IMR-90 (cell line): ENCODE measurements around the gene PRSS58. TPM values are rescaled to one million over a fixed set of nuclear protein-coding genes. Genes with fewer than 3 reads are reported as not detected.

Experiments used
- ATAC-seq: fragments of 200-7000 bp; cut with Tn5 transposase; 2 replicates; pipeline ENCODE4 v1.9.1; 2020; ENCODE audit warnings: low read depth, mild to moderate bottlenecking, moderate library complexity
- BruUV-seq: library from RNA; stranded (reverse); fragments of 400-500 nt; replicated peaks from 2 replicates; lab custom pipeline; 2021; lab: Mats Ljungman, UMichigan
- CTCF ChIA-PET: fragments of 300-600 bp; formaldehyde crosslinking; extraction: SDS; loops from one replicate; lab custom pipeline; 2021; ENCODE audit warnings: antibody characterized with exemption; lab: Yijun Ruan, JAX
- POLR2A ChIA-PET: fragments of 300-600 bp; sonication (Branson Sonifier 250); formaldehyde crosslinking; loops from one replicate; lab custom pipeline; 2022; ENCODE audit warnings: antibody characterized with exemption; ENCODE audit not compliant: unreplicated experiment; lab: Charles Lee
- DNase-seq: peaks from one replicate; pipeline ENCODE4 v3.0.0; 2013
- H2AFZ ChIP-seq: replicated peaks from 2 replicates; pipeline ENCODE3; 2013; ENCODE audit warnings: low read length, mild to moderate bottlenecking; ENCODE audit not compliant: poor library complexity
- H2AK5ac ChIP-seq: 2 replicates; pipeline ENCODE4 v1.6.1; 2013; ENCODE audit warnings: low read depth, low read length, inconsistent platforms
- H2AK9ac ChIP-seq: replicated peaks from 2 replicates; pipeline ENCODE3; 2013; ENCODE audit warnings: mild to moderate bottlenecking, low read depth, low read length, moderate library complexity; ENCODE audit not compliant: poor library complexity
- H2BK120ac ChIP-seq: 2 replicates; pipeline ENCODE4 v1.6.1; 2013; ENCODE audit warnings: low read depth, low read length, inconsistent platforms
- H2BK15ac ChIP-seq: 3 replicates; pipeline ENCODE4 v1.6.1; 2013; ENCODE audit warnings: low read depth, low read length, inconsistent platforms
- H2BK20ac ChIP-seq: 2 replicates; pipeline ENCODE4 v1.6.1; 2013; ENCODE audit warnings: low read depth, mild to moderate bottlenecking, inconsistent platforms, low read length, moderate library complexity
- H2BK5ac ChIP-seq: 2 replicates; pipeline ENCODE4 v1.6.1; 2013; ENCODE audit warnings: mild to moderate bottlenecking, low read depth, low read length, inconsistent platforms; ENCODE audit not compliant: poor library complexity, severe bottlenecking
- H3K14ac ChIP-seq: replicated peaks from 2 replicates; pipeline ENCODE4 v1.6.1; 2013; ENCODE audit warnings: low read depth, low read length, inconsistent platforms
- H3K18ac ChIP-seq: 2 replicates; pipeline ENCODE4 v1.6.1; 2013; ENCODE audit warnings: low read depth, low read length, control low read depth
- H3K23ac ChIP-seq: 2 replicates; pipeline ENCODE4 v1.6.1; 2013; ENCODE audit warnings: low read depth, low read length, inconsistent platforms
- H3K27ac ChIP-seq: 2 replicates; pipeline ENCODE4 v1.5.1; 2013; ENCODE audit warnings: mild to moderate bottlenecking, control low read depth, low read length; ENCODE audit not compliant: insufficient read depth
- H3K27me3 ChIP-seq: 2 replicates; pipeline ENCODE4 v1.6.1; 2013; ENCODE audit warnings: low read length; ENCODE audit not compliant: control insufficient read depth, insufficient read depth
- H3K36me3 ChIP-seq: 2 replicates; pipeline ENCODE4 v1.6.1; 2013; ENCODE audit warnings: low read length, mixed read lengths; ENCODE audit not compliant: control insufficient read depth, insufficient read depth
- H3K4ac ChIP-seq: 2 replicates; pipeline ENCODE4 v1.6.1; 2013; ENCODE audit warnings: low read depth, low read length, inconsistent platforms
- H3K4me1 ChIP-seq: 2 replicates; pipeline ENCODE4 v1.6.1; 2013; ENCODE audit warnings: low read length, mixed read lengths; ENCODE audit not compliant: control insufficient read depth, insufficient read depth
- H3K4me2 ChIP-seq: 2 replicates; pipeline ENCODE4 v1.6.1; 2013; ENCODE audit warnings: low read depth, mild to moderate bottlenecking, control low read depth, low read length, moderate library complexity
- H3K4me3 ChIP-seq: 2 replicates; pipeline ENCODE4 v1.5.1; 2013; ENCODE audit warnings: low read depth, mild to moderate bottlenecking, control low read depth, low read length, moderate library complexity; ENCODE audit not compliant: insufficient read depth
- H3K56ac ChIP-seq: 2 replicates; pipeline ENCODE4 v1.6.1; 2013; ENCODE audit warnings: low read length, inconsistent platforms; ENCODE audit not compliant: insufficient read depth; ENCODE audit errors: extremely low read depth
- H3K79me1 ChIP-seq, 2 experiments: 2 replicates each; pipeline ENCODE4 v1.6.1; 2013; ENCODE audit warnings: low read length in 2 of 2, inconsistent platforms in 1 of 2, low read depth in 1 of 2
- H3K9ac ChIP-seq: 2 replicates; pipeline ENCODE4 v1.6.1; 2013; ENCODE audit warnings: low read depth, low read length, control low read depth
- H3K9me1 ChIP-seq: 2 replicates; pipeline ENCODE4 v1.6.1; 2013; ENCODE audit warnings: low read length, inconsistent platforms; ENCODE audit not compliant: insufficient read depth
- H3K9me3 ChIP-seq: 2 replicates; pipeline ENCODE4 v1.6.1; 2013; ENCODE audit warnings: low read length; ENCODE audit not compliant: control insufficient read depth, insufficient read depth
- H4K20me1 ChIP-seq: 2 replicates; pipeline ENCODE4 v1.6.1; 2013; ENCODE audit warnings: low read length, inconsistent platforms; ENCODE audit not compliant: insufficient read depth
- H4K5ac ChIP-seq: 2 replicates; pipeline ENCODE4 v1.6.1; 2013; ENCODE audit warnings: mild to moderate bottlenecking, low read depth, low read length, control low read depth
- H4K8ac ChIP-seq, 2 experiments: 2 replicates each; pipeline ENCODE4 v1.6.1; 2013; ENCODE audit warnings: low read depth in 2 of 2, low read length in 2 of 2, control low read depth in 1 of 2, inconsistent platforms in 1 of 2
- H4K91ac ChIP-seq: 2 replicates; pipeline ENCODE4 v1.6.1; 2013; ENCODE audit warnings: low read depth, low read length, inconsistent platforms; ENCODE audit not compliant: insufficient read depth
- CTCF ChIP-seq: conservative IDR thresholded peaks from 2 replicates; pipeline ENCODE4 v1.5.1; 2012; ENCODE audit warnings: mild to moderate bottlenecking, low read depth, low read length, improper control_type of control experiment
- RAD21 ChIP-seq: IDR thresholded peaks from 2 replicates; pipeline ENCODE4 v1.6.1; 2012; ENCODE audit warnings: low read length, improper control_type of control experiment
- WGBS, 2 experiments: methylation state at CpG; one replicate each; pipeline versions ENCODE4 v1.1.5 to v1.1.7; 2013; ENCODE audit warnings: missing lambda C conversion rate in 2 of 2; ENCODE audit not compliant: insufficient read length in 1 of 2; ENCODE audit errors: extremely low coverage in 2 of 2; 5-methylcytosine and 5-hydroxymethylcytosine counted together
- dilution Hi-C: fragments of 300-500 bp; cut with HindIII; formaldehyde crosslinking; loops from one replicate; pipeline ENCODE4 v1.14.3; 2018; ENCODE audit warnings: low sequenced_read_pairs; ENCODE audit not compliant: unreplicated experiment
- in situ Hi-C: fragments of 300-500 bp; cut with MboI; formaldehyde crosslinking; loops from 3 replicates; pipeline ENCODE4 v1.14.3; 2019; ENCODE audit warnings: low sequenced_read_pairs, inconsistent platforms, mixed read lengths
- intact Hi-C: fragments of 100-400 bp; cut with micrococcal nuclease; formaldehyde crosslinking; loops from 2 replicates; pipeline ENCODE4 v1.10.0; 2022
- polyA plus RNA-seq, 3 experiments: library from polyadenylated mRNA; depleted of rRNA; stranded (reverse); fragments of >200 nt; gene quantifications; 2 replicates each; pipeline ENCODE4 v1.2.3, GENCODE V29; 2012; ENCODE audit warnings: low replicate concordance in 1 of 3
- total RNA-seq: library from RNA; depleted of rRNA; stranded (reverse); fragments of >200 nt; gene quantifications from 2 replicates; pipeline ENCODE4 v1.2.3, GENCODE V29; 2012

The PRSS58 gene
- total and polyA plus RNA-seq, 2 of the 4 experiments (the other 2 are of a cell fraction): not detected

GRCh38 chr7:142301923-142302550, 44.2 kb upstream of the PRSS58 start:
- Histone ChIP-seq H3K27ac (no peak overlapping the region), H2BK20ac (no peak overlapping the region), H3K18ac (no peak overlapping the region), H2BK120ac (no peak overlapping the region), H4K91ac (no peak overlapping the region), H2AFZ (no peak overlapping the region), H3K23ac (no peak overlapping the region), H3K36me3 (no peaks in the 10 kb centered on the region), H2AK9ac (no peak overlapping the region), H3K27me3 (no peaks in the 10 kb centered on the region), H3K9me3 (peaks cover 2% of the 10 kb centered on the region; the same call in 1 of the 2 replicates), H2AK5ac (no peak overlapping the region), H4K8ac (no peak overlapping the region), H3K79me1 (no peaks in the 10 kb centered on the region), H3K4ac (no peak overlapping the region), H4K20me1 (no peaks in the 10 kb centered on the region), H3K9ac (no peak overlapping the region), H4K5ac (no peak overlapping the region), H2BK5ac (no peak overlapping the region), H3K4me1 (no peaks in the 10 kb centered on the region), H3K4me2 (no peak overlapping the region), H3K4me3 (no peak overlapping the region), H2BK15ac (no peak overlapping the region), H3K56ac (no peak overlapping the region), H3K9me1 (no peaks in the 10 kb centered on the region), H3K14ac (no peak overlapping the region)
- dilution Hi-C loops (no loop called here), intact Hi-C loops (no loop called here), in situ Hi-C loops (no loop called here)
- no peak for ATAC-seq
- ChIA-PET POLR2A (no interaction called here), CTCF (interaction anchor here (0.6 to 1.4 kb wide), 2 partner anchors 18 to 40 kb away, joined by 3 read pairs; no protein-coding TSS in a partner anchor)
- no peak for DNase-seq
- no TSS peak for BruUV-seq
- TF ChIP-seq CTCF (0 out of 2 replicates have a peak, but pooled peaks have one; percentile 19), RAD21 (no peak)
- no CpG with 5 or more reads among the region's 3 CpGs for WGBS, 2 experiments
